Activated CD4-positive, alpha-beta T cell treated with anti-CD3 and anti-CD28 coated beads, Interleukin-10, Interleukin-2, amounts not matched to agents 100 ng/mL and 50 ng/mL, durations not matched to agents 16 hours and 8 hours (primary cell): ENCODE data around the gene TLE4.

ENCODE experiments used
- DNase-seq: peaks from one replicate; pipeline ENCODE4 v3.0.0-alpha.2; 2020

Gene TLE4

DNA sequence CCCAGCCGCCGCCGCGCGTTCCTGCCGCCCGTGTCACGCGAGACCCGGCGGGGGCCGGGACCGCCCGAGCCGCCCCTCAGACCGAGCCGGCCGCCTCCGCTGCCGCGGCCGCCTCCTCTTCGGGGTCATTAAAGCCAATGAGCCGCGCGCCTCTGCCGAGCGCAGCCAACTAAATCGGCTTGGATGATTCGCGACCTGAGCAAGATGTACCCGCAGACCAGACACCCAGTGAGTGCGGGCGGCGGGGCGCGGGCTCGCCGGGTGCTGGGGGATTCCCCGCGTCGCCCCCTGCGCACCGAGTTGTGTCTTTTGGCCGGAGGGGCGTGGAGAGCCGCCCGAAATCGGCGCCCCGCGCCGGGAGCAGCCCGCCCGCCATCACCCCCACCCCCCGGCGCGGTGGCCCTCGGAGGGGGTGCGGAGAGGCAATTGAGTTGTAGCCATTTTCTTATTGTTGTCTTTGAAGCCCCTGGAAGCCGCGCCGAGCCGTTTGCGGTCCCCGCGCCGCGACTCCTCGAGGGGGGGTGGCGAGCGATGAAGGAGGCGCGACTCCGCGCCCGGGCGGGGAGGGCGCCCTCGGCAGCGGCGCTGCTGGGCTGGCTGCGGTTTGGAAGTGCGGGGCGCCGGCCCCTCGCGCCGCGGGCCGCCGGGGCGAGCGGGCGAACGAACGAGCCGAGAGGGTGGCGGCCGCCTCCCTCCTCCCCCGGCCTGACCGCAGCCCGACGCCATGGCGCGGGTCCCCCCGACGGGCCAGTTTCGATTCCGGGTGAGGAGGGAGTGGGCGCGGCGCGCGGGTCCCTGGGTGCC is 1.0 kb downstream of the TLE4 start:
- DNase-seq: peak; percentile 52

DNA sequence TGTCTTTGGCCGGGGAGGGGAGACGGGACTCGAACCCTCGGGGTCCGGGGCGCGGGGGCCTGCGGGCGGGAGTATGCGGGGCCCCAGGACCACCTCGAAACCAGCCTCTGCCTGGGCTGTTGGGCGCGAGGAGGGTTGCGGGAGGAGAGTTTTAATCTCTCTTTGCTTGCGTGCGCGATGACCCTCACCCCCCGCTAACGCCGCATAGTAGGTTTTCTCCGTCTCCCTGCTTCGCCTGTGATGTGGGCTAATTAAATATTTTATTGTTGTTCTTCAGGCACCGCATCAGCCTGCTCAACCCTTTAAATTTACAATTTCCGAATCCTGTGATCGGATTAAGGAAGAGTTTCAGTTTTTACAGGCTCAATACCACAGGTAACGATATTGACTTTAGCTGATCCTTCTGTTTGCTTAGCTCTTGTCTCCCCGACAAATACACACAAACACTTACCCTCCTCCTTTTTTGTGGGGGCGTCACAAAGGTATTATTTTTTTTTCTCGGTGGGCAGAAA is 1.7 kb downstream of the TLE4 start:
- no peak for DNase-seq

DNA sequence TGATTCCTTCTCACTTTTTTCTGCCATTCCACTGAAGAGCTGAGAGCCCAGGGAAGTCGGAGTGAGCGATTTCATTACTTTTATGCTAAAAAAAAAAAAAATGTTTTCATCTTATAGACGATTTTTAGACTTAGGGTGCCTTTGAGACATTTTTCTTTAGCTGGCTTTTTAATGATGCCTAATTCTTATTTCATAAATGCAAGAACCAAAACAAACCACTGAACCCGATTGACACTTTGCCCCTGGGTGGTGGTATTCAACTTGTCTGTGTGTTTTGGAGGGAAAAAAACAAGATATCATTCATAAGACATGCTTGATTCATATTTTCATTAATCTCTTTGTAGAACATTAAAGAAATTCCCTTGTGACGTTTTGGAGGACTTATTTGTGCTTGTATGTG is 2.4 kb downstream of the TLE4 start:
- no peak for DNase-seq

DNA sequence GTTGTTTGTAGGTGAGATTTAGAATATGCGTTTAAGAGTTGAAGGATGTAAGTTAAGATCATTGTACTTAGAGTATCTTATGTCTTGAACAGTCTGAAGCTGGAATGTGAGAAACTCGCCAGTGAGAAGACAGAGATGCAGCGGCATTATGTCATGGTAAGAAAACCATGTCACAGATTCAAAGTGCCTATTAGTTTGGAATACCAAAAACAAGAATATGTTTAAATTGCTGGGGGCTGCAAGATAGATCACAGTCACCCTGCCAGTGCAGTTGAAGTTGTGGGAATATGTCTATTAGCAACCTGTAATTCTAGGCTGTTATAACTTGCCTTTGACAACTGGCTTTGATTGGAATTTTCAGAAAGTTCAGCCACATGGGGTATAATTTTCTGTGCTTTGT is 3.0 kb downstream of the TLE4 start:
- no peak for DNase-seq

DNA sequence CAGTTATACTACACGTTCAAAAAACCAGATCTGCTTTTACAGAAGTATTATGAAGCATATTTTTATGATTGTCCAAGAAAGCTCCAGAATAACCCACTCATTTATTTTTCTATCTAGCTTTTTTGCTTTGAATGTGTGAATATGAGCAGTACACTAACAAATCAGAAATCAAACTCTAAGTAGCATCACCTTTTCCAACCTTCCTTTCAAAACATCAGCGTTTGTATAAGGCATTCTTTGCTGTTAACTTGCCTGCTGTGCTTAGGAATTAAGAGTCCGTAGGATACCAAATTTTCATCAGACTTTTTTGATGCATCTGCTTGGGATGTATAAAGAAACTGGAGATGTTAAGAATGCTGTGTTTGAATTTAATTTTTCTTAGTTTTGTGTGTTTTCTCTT is 3.8 kb downstream of the TLE4 start:
- no peak for DNase-seq

DNA sequence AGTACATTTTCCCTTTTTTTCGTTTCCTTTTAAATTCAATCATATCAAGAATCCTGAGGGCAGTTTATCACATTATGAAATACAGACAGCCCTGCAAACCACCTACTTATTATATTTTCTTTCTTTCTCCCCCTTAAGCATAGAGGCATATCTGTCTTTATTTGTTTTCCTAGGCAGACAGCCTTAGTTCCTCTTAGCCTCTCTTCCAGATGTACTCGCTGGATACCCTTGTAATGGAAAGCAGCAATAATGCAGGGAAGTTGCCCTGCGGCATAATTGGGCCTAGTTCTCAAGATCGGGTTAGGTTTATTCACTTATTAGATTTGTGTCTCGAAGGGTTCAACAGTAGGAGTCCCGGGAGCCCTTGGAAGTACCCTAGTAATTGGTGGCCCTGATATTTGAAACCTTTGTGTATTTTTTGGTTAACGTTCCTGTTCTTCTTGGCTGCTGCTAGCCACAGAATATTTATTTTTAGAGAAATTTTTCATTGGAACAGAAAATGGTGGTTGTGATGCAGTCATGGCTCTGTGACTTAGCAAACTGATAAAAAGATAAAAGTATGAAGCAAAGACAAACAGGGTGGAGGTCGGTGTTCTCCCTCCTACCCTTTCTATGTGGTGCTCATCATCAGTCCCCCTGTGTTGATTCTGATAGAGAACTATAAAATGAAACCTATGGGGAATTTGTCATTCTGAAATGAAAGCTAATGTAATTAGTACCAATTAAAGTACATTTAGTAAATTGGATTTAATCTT is 6.4 kb downstream of the TLE4 start:
- no peak for DNase-seq

DNA sequence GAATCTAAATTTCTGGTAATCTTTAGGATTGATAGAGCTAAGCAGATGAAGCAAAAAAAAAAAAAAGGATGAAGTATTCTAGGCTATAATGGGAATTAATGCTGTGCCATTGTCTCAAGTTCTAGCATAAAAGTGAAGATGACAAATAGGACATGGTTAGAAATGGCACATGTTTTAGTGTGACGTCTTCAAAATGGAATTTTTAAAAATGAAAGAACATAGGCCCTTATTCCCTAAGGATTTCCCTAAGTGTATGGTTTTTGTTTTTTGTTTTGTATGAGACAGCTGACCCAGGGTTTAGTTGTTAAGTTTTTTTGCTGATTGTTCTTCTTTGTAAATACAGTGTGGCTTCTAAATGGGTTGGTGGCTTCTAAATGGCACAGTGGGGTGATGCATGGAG is 7.1 kb downstream of the TLE4 start:
- DNase-seq: no peak

DNA sequence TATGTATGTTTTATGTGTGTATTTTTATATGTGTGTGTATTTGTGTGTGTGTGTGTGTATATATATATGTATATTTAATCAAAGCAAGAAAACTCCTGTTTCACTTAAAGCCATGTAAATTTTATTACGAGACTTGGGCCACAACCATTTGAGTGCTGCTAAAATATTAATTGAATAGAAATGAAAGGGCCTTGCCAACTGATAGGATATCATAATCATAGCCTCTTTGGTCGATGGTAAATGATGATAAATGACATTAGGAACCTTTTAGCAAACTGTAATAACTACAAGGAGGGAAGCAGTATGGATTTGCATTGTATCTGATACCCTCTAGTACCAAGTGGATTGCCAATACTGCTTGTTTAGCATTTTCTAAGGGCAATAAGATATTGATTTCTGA is 7.9 kb downstream of the TLE4 start:
- no peak for DNase-seq

DNA sequence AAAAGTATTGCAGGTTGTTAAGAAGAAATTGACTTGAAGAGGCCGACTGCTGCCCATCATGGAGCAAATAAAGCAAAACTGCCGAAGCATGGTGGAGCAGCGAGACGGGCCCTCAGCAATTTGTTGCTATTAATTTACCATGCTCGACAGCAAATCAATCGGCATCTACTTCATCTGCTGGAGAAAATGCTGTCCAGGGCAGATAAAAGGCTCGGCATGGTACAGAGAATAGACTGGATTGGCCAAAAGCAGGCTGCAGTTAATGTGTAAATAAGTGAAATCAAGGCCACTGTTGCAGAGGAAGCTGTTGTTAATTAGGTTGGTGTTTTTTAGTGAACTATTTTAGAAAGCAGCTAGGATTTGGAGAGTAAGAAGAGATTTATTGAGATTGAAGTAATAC is 8.3 kb downstream of the TLE4 start:
- DNase-seq: no peak

DNA sequence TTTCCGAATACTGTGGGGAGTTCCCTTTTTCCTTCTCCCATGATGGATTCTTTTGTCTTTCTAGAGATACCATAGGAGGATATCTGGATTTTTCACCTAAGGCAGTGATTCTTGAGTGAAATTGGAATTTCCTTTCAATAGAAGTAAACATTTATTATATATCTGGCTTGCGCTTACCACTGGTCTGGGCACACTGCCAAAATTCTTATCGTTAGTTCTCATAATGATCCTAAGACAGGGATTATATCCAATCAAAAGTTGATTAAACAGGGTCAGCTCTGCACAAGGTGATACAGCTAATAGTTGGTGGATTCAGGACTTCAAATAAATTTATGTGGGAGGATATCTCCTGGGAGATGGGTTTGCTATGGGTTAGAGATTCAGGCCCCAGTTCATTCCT is 9.6 kb downstream of the TLE4 start:
- DNase-seq: no peak

DNA sequence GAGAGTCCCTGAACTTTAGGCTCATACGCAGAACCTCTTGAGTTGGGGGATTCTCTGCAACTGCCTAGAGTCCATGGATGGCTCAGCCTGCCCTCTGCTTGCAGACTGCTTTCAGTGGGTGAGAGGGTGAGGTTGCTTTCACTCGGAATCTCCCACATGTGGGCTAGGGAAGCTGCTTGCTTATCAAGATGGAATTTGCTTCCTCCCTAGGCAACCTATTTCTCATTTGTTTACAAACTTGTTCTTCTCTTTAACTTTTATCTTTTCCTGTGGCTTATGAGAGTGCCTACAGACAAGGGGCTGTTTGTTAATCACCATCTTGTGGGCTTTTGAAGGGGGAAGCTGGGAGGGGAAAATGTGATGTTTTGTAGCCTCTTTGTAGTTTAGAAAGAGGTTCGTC is 10.0 kb downstream of the TLE4 start:
- no peak for DNase-seq

DNA sequence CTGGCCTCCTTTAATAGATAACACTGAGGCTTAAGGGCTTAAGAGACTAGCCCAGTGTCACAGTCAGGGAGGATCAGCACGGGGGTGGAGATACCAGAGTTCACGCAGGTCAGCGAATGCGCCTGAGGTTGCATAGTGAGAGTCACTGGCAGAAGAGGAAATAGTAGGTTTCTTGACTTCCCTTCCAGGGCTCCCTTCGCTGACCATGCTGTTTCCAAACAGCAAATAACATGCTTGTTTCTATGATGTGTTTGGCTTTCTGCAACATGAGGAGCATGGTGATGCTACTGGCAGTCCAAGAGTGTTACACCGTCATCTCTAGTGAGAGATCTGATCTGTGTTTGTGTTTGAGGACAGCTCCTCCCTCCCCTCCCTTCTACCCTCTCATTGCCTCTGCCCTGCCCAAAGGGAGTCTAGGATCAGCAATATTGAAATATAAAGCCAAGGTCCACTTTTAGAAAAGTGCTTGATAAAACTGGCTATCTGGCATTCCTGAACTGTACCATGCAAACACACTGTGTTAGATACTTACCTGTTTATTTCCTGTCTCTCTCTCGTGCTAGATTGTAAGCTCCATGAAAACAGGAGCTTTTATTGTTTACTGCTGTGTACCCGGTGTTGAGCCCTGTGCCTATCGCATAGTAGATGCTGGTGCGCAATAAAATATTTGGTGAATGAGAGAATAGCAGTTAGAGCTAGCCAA is 12.3 kb downstream of the TLE4 start:
- DNase-seq: peak; percentile 44

DNA sequence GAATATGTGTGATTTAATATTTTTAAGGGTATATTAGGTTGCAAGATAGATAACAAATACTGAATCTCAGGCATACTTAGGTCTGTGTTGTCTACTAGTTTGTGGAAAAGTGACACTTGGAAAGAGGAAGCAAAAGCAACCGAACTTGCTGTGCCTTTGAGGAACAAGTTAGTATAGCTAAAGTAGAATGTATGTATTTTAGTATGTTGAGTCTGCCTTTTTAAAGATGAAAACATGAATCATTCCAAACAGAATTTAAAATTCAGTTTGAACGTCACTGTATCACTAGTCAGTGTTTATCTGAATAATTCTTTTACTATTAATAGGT is 12.9 kb downstream of the TLE4 start:
- DNase-seq: no peak

DNA sequence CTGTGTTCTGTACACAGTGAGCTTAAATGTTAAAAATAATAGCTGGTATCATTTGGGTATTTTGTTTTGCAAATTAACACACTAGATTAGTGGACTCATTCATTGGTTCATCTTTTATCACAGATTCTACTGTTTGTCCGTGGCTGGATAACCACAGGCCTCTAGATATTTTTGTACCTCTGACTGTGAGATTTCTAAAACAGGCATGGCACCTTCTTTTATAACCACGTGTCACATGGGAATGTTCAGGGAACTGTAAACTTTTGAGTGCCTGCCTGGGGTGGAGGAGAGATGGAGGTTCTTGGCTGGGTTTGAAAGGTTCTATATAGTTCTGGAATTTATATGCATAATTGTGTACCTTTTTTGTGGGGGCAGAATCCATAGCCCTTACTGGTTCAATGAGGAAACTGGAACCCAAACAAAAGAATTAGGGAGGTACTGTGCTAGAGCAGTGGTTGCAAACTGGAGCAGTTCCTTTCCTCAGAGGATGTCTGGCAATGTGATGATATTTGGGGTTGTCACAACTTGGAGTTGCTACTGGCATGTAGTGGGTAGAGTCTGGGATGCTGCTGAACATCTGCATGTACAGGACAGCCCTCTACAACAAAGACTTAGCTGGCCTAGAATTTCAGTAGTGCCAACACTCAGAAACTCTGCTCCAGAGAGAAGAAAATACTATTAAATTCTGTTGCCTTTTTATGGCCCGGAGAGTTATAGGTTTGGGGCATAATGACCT is 16.9 kb downstream of the TLE4 start:
- DNase-seq: no peak

DNA sequence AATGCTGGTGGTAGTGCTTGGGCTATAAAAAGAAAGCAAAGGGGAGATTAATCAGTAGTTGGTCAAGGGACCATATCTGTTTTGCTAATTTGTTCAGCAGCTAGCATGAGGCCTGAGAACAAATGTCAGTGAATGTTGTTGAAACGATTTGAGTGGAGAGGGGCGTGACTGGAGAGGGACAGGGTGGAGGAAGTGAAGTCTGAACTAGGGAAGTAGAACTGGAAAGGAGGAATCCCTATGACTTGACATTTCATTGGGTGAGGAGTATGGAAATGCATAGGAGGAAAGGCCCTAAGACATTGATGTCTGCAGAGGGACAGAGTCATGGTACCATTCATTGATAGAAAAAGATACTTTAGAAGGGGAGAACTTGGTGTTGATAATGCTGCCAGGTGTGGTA is 19.7 kb downstream of the TLE4 start:
- no peak for DNase-seq

DNA sequence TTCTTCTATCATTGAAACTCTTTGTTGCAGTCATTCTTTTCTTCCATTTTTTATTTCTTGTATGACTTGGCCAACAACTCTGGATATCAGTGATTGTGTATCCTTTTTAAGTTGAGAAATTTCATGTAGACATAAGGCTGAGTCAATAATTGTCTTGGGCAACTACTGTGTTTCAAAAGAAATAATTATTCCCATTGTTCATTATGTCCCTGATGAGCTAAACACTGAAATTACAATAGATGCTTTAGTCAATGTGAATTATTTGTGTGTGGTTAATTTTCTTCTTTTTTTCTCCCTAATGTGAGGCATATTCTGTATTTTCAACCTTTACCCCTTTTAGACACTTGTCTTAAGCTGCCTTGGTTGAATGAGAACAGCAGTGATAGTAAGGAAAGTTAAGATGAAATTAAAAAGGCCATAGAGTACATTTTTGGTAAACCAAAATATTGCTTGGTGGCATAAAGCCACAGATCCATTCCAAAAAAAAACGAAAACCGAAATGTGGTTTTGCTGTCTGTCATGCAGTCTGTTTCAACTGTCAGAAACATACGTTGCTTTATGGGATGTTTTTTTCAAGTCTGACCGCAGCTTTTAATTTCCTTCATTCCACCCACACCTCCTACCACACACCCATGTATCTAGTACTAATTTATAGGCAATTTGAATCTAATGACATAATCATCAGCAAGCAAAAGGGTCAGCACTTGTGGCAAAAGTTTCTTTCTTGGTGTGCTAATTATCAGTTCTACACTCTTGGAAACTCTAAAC is 21.1 kb downstream of the TLE4 start:
- DNase-seq: peak; percentile 67

DNA sequence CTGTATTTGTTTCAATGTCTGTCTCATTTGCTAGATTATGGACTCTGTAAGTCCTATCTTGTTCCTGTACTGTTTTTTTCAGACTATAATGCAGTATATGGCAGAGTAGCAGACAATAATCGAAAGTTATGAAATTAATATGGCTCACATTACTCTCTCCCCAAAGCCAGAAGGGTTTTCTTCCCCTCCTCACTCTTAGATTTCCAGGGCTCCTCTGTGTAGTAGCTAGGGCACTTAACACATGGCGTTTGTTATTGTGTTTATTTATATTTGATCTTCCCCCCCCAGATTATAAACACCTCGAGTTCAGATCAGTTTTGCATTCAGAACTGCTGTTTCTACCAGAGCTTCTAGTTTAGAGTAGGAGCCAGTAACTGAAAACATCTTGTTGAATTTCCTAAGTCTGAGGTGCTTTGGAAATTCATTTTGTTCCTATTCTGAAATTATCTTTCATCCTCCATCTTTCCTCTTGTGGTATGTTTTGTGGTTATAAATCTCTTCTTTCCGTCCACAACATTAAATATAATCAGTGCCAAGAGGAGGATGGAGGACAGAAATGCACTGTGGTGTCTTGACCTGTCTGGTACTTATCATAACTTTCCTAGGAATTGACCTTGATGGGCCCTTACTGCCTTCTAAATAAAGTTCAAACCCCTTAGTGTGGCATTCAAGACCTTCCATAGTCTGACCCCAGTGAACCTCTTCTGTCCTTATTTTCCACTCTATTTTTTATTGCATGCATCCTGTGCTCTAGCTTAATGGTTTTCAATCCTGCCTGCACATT is 27.0 kb downstream of the TLE4 start:
- no peak for DNase-seq

DNA sequence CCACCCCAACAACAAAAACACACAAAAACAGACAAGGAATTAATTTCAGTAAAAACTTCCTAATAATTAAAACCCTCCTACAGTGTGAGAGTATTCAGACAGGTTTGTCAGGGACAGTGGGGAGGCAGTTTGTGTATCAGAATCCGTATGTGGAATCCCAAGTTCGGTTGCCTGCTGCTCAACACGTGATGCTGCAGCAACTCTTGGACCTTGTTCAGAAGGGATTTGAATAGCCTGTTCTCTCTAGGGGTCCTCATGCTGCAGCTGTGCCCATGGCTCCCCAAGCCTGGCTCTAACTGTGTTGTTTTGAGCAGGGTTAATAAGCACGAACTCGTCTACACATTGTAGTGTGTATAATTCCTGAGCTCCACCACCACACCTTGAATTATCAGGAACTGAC is 28.7 kb downstream of the TLE4 start:
- DNase-seq: no peak

DNA sequence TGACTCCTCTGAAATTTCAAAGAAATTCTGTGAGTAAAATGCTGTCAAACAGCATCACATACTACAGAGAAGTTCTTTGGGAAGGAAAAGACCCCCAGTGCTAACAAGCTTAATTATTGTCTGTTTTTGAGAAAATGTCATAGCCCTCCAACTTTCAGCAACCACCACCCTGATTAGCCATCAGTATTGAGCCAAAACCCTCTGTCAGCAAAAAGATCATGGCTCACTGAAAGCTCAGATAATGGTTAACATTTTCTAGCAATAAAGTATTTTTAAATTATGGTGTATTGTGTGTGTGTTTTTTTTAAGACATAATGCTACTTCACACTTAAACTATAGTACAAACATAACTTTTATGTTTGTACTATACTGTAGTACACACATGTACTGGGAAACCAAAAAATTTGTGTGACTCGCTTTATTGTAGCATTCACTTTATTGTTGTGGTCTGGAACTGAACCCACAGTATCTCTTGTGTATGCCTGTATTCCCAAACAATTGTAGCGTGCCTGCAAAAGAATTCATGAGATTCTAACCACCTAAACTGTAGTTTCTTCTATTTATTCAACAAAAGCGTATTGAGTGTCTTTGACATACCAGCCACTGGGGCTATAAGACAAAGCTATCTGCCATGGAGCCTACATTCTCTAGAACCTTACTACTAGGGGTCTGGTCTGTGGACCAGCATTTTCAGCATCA is 31.6 kb downstream of the TLE4 start:
- DNase-seq: no peak

DNA sequence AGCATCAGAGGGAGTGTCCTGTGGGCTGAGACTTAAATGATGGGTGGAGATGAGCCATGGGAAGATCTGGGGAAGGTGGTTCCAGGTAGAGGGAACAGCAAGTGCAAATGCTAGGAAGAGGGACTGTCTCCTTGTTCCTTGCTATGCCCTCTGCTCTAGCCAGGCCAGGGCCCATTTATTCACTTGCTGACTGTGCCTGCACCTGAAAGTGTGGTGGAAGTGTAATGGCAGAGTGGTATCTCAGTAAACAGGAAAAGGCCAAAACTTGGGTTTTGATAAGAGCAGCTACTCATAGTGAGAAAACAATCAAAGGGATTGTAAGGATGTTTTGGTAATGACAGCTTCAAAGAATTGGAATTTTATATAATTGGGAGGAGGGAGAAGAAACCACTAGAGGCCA is 32.4 kb downstream of the TLE4 start:
- DNase-seq: no peak
